H1 (cell line): ENCODE results near the gene CRX. TPM values are rescaled to one million over a fixed set of nuclear protein-coding genes. Genes with fewer than 3 reads are reported as not detected.
A peak's percentile ranks its signal among the peaks of the same experiment; 100 is the strongest.
"Not testable (repeated sequence)": the region's sequence is repeated elsewhere in the genome, so short reads cannot be mapped to it uniquely, and the experiment has no call there.

Experiments
- CTCF ChIA-PET: fragments of 300-600 bp; sonication (Branson Sonifier 250); formaldehyde crosslinking; loops from one replicate; lab custom pipeline; 2021; ENCODE audit not compliant: partially characterized antibody; lab: Charles Lee
- POLR2A ChIA-PET: fragments of 300-600 bp; sonication (Branson Sonifier 250); formaldehyde crosslinking; loops from one replicate; lab custom pipeline; 2021; ENCODE audit warnings: inconsistent platforms; ENCODE audit not compliant: partially characterized antibody; lab: Charles Lee
- DNase-seq, 2 experiments: peaks; one replicate each; pipeline versions ENCODE4 v3.0.0 to v3.0.0-alpha.2; 2010 to 2022; ENCODE audit warnings: low spot score in 2 of 2, low read depth in 1 of 2, mixed read lengths in 1 of 2
- FAIRE-seq: peaks from 2 replicates; lab custom pipeline; 2011; peaks lifted over from hg19 to GRCh38; lab: Jason Lieb, UNC
- H2AFZ ChIP-seq: 2 replicates; pipeline ENCODE4 v1.8.1; 2012; ENCODE audit warnings: low read length, inconsistent platforms
- H2AK5ac ChIP-seq: 2 replicates; pipeline ENCODE4 v1.6.1; 2013; ENCODE audit warnings: low read depth, low read length
- H2BK120ac ChIP-seq: replicated peaks from 2 replicates; pipeline ENCODE3; 2013; ENCODE audit warnings: low read depth, low read length, inconsistent platforms
- H2BK12ac ChIP-seq: 2 replicates; pipeline ENCODE4 v1.6.1; 2013; ENCODE audit warnings: low read depth, low read length
- H2BK15ac ChIP-seq: 2 replicates; pipeline ENCODE4 v1.6.1; 2013; ENCODE audit warnings: low read length
- H2BK20ac ChIP-seq: 2 replicates; pipeline ENCODE4 v1.6.1; 2013; ENCODE audit warnings: low read length
- H2BK5ac ChIP-seq: 2 replicates; pipeline ENCODE4 v1.6.1; 2013; ENCODE audit warnings: low read depth, low read length
- H3K14ac ChIP-seq: 2 replicates; pipeline ENCODE4 v1.6.1; 2013; ENCODE audit warnings: inconsistent platforms; ENCODE audit not compliant: insufficient read length
- H3K18ac ChIP-seq: 2 replicates; pipeline ENCODE4 v1.6.1; 2013; ENCODE audit warnings: low read length; ENCODE audit errors: extremely low read depth
- H3K23ac ChIP-seq: 2 replicates; pipeline ENCODE4 v1.6.1; 2013; ENCODE audit warnings: inconsistent platforms; ENCODE audit not compliant: insufficient read length
- H3K23me2 ChIP-seq: 2 replicates; pipeline ENCODE4 v1.6.1; 2013; ENCODE audit warnings: low read depth, low read length
- H3K27ac ChIP-seq: 2 replicates; pipeline ENCODE4 v1.6.1; 2011; ENCODE audit warnings: low read depth, low read length, inconsistent platforms
- H3K27me3 ChIP-seq, 4 experiments: replicated peaks in 1 of 4; 1 replicate in 1 of 4; 2 replicates in 3 of 4; pipeline versions ENCODE4 v1.6.1 to v1.8.1; 2011 to 2013; ENCODE audit warnings: low read length in 3 of 4, mild to moderate bottlenecking in 3 of 4, inconsistent platforms in 2 of 4, mixed read lengths in 2 of 4, moderate library complexity in 1 of 4; ENCODE audit not compliant: control insufficient read depth in 3 of 4, insufficient read depth in 3 of 4; ENCODE audit errors: extremely low read depth in 1 of 4
- H3K36me3 ChIP-seq, 4 experiments: 2 replicates each; pipeline versions ENCODE4 v1.6.1 to v1.8.1; 2011 to 2013; ENCODE audit warnings: mild to moderate bottlenecking in 4 of 4, low read length in 3 of 4, moderate library complexity in 2 of 4, control low read depth in 1 of 4, inconsistent platforms in 1 of 4; ENCODE audit not compliant: insufficient read depth in 4 of 4, control insufficient read depth in 2 of 4
- H3K4ac ChIP-seq: replicated peaks from 2 replicates; pipeline ENCODE3; 2013; ENCODE audit warnings: low read length, low read depth, mixed read lengths, inconsistent platforms; ENCODE audit not compliant: insufficient read length
- H3K4me1 ChIP-seq, 4 experiments: replicated peaks in 1 of 4; 1 replicate in 1 of 4; 2 replicates in 3 of 4; pipeline versions ENCODE4 v1.6.1 to v1.8.1; 2011 to 2013; ENCODE audit warnings: low read length in 3 of 4, inconsistent platforms in 2 of 4, mixed read lengths in 1 of 4; ENCODE audit not compliant: insufficient read depth in 4 of 4, control insufficient read depth in 3 of 4
- H3K4me2 ChIP-seq, 2 experiments: 2 replicates each; pipeline versions ENCODE4 v1.6.1 to v1.8.1; 2011 to 2013; ENCODE audit warnings: low read depth in 2 of 2, low read length in 2 of 2, control low read depth in 1 of 2, inconsistent platforms in 1 of 2, mild to moderate bottlenecking in 1 of 2; ENCODE audit not compliant: insufficient read depth in 1 of 2
- H3K4me3 ChIP-seq, 4 experiments: fragments of 200-600, 300-600 bp in 1 of 4; sonication (generic), shearing (Covaris generic), sonication (Bioruptor Twin) in 1 of 4; 2 replicates each; pipeline versions ENCODE4 v1.5.1 to v1.8.1; 2011 to 2016; ENCODE audit warnings: low read length in 4 of 4, low read depth in 3 of 4, control low read depth in 2 of 4, inconsistent platforms in 2 of 4, mild to moderate bottlenecking in 2 of 4, mixed read lengths in 1 of 4, moderate library complexity in 1 of 4; ENCODE audit not compliant: insufficient read depth in 2 of 4; ENCODE audit errors: extremely low read depth in 1 of 4
- H3K56ac ChIP-seq: replicated peaks from 2 replicates; pipeline ENCODE3; 2013; ENCODE audit warnings: low read depth, mild to moderate bottlenecking, mixed read lengths, low read length, inconsistent platforms; ENCODE audit not compliant: insufficient read length
- H3K79me1 ChIP-seq: 2 replicates; pipeline ENCODE4 v1.6.1; 2013; ENCODE audit warnings: low read depth, low read length, control low read depth
- H3K79me2 ChIP-seq, 2 experiments: 2 replicates each; pipeline versions ENCODE4 v1.6.1 to v1.8.1; 2012 to 2013; ENCODE audit warnings: low read length in 2 of 2, mild to moderate bottlenecking in 2 of 2, inconsistent platforms in 1 of 2; ENCODE audit not compliant: insufficient read depth in 2 of 2, control insufficient read depth in 1 of 2
- H3K9ac ChIP-seq, 4 experiments: replicated peaks in 1 of 4; 1 replicate in 1 of 4; 2 replicates in 3 of 4; pipeline versions ENCODE4 v1.6.1 to v1.8.1; 2011 to 2013; ENCODE audit warnings: low read depth in 3 of 4, low read length in 3 of 4, control low read depth in 2 of 4, mild to moderate bottlenecking in 2 of 4, moderate library complexity in 2 of 4, inconsistent platforms in 1 of 4; ENCODE audit errors: extremely low read depth in 1 of 4
- H3K9me3 ChIP-seq, 2 experiments: 2 replicates each; pipeline versions ENCODE4 v1.6.1 to v1.8.1; 2012 to 2013; ENCODE audit warnings: mild to moderate bottlenecking in 2 of 2, moderate library complexity in 2 of 2, control low read depth in 1 of 2, inconsistent platforms in 1 of 2, low read depth in 1 of 2, low read length in 1 of 2, mixed read lengths in 1 of 2; ENCODE audit not compliant: insufficient read depth in 2 of 2
- H4K20me1 ChIP-seq, 2 experiments: replicated peaks in 1 of 2; 2 replicates each; pipeline versions ENCODE3 to v1.8.1; 2011 to 2013; ENCODE audit warnings: inconsistent platforms in 2 of 2, low read length in 2 of 2, mild to moderate bottlenecking in 1 of 2; ENCODE audit not compliant: insufficient read depth in 2 of 2, control insufficient read depth in 1 of 2
- H4K5ac ChIP-seq: 2 replicates; pipeline ENCODE4 v1.6.1; 2013; ENCODE audit warnings: low read length, low read depth, mixed read lengths, inconsistent platforms; ENCODE audit not compliant: insufficient read length
- H4K8ac ChIP-seq: 2 replicates; pipeline ENCODE4 v1.8.0; 2013; ENCODE audit warnings: mild to moderate bottlenecking, moderate library complexity, low read length, inconsistent platforms; ENCODE audit not compliant: insufficient read depth; ENCODE audit errors: extremely low read depth
- H4K91ac ChIP-seq: replicated peaks from 2 replicates; pipeline ENCODE3; 2013; ENCODE audit warnings: low read length, mixed read lengths, inconsistent platforms; ENCODE audit not compliant: insufficient read length
- KDM1A ChIP-seq: fragments of 200-600, 300-600 bp; sonication (generic); IDR thresholded peaks from 2 replicates; pipeline ENCODE4 v1.7.1; 2016; ENCODE audit warnings: mild to moderate bottlenecking, low read length, borderline replicate concordance
- WGBS, 2 experiments: shearing (Covaris generic) in 1 of 2; methylation state at CpG; one replicate each; pipeline versions ENCODE4 v1.1.6 to v1.1.7; 2013 to 2015; ENCODE audit warnings: low lambda C conversion rate in 2 of 2, mixed read lengths in 2 of 2, inconsistent platforms in 1 of 2, low coverage in 1 of 2, missing lambda C conversion rate in 1 of 2; ENCODE audit not compliant: insufficient replicate concordance in 2 of 2, insufficient coverage in 1 of 2, insufficient read length in 1 of 2; ENCODE audit errors: extremely low coverage in 1 of 2, missing lambda C conversion rate in 1 of 2; 5-methylcytosine and 5-hydroxymethylcytosine counted together
- polyA plus RNA-seq, 7 experiments: library from polyadenylated mRNA; depleted of rRNA in 3 of 7; stranded (reverse) in 5 of 7; unstranded in 2 of 7; fragments of >200 nt in 5 of 7; fragments of 200-250 nt in 2 of 7; gene quantifications; 1 replicate in 5 of 7; 2 replicates in 1 of 7; 4 replicates in 1 of 7; pipeline versions ENCODE4 v1.2.1 to v1.2.3, GENCODE V29; 2011 to 2013; ENCODE audit warnings: missing spikeins in 2 of 7, mixed read lengths in 2 of 7
- total RNA-seq: library from RNA; stranded (reverse); fragmentation: NEBNext Ultra II Directional; extraction: Animal tissue kit (Norgen Biotek cat#: 25700); gene quantifications from 2 replicates; pipeline ENCODE4 v1.2.1, GENCODE V29; 2021

CRX gene
- total and polyA plus RNA-seq, 2 of the 8 experiments (the other 6 are each of a cell fraction or from before 2014, with no cell fraction given): 0.08 TPM; not detected in 1

DNA sequence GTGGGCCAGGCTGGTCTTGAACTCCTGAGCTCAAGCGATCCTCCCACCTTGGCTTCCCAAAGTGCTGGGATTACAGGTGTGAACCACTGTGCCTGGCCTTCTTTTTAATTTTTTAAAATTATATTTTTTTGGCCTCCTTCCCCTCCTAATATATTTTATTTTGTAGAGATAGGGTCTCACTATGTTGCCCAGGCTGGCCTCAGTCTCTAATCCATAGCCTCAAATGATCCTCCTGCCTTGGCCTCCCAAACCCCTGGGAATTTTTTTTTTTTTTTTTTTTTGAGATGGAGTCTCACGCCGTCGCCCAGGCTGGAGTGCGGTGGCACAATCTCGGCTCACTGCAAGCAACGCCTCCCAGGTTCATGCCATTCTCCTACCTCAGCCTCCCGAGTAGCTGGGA is 5.5 kb upstream of the CRX start:
- POLR2A ChIA-PET, H3K79me1 ChIP-seq, H4K20me1 ChIP-seq, H3K4me3 ChIP-seq, H3K56ac ChIP-seq, H3K9me3 ChIP-seq, H3K4me1 ChIP-seq, H4K91ac ChIP-seq, H2BK12ac ChIP-seq, H2AK5ac ChIP-seq, H2BK5ac ChIP-seq, DNase-seq, H3K4ac ChIP-seq, H3K9ac ChIP-seq, H2BK15ac ChIP-seq, H4K8ac ChIP-seq, H3K36me3 ChIP-seq, H2AFZ ChIP-seq, FAIRE-seq, H2BK20ac ChIP-seq, H3K14ac ChIP-seq, H3K23me2 ChIP-seq, H3K18ac ChIP-seq, H2BK120ac ChIP-seq, H3K4me2 ChIP-seq, H3K79me2 ChIP-seq, H3K23ac ChIP-seq, H3K27me3 ChIP-seq, H4K5ac ChIP-seq, H3K27ac ChIP-seq: not testable (repeated sequence)
- CTCF ChIA-PET: interaction anchor here (0.6 to 4.0 kb wide), 9 partner anchors 9 to 48 kb away, joined by 3 to 31 read pairs (median 6); no protein-coding TSS in a partner anchor
- WGBS, 2 experiments: 80% methylated on average over 7 of the region's 8 CpGs; no CpG with 5 or more reads in 1 of the 2 experiments
- 0 out of 2 replicates have a peak, but pooled peaks have one; percentile 16 for TF ChIP-seq KDM1A

DNA sequence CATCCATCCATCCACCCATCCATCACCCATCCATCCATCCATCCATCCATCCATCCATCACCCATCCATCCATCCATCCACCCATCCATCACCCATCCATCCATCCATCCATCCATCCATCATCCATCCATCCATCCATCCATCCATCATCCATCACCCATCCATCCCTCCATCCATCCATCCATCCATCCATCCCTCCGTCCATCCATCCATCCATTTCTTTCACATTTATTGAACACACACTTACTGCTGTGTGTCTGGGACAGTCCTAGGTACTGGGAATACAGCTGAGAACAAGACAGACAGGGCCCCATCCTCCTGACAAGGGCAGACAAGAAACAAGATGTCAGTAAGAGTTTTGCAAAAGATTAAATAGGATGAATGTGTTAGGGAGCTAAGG is 3.5 kb upstream of the CRX start:
- H4K20me1 ChIP-seq, H2BK15ac ChIP-seq, H3K14ac ChIP-seq, H3K4me3 ChIP-seq, H3K79me1 ChIP-seq, H3K79me2 ChIP-seq, H4K91ac ChIP-seq, H3K4me2 ChIP-seq, H3K9me3 ChIP-seq, POLR2A ChIA-PET, H2BK5ac ChIP-seq, H3K27me3 ChIP-seq, H3K36me3 ChIP-seq, DNase-seq, H2BK120ac ChIP-seq, H4K8ac ChIP-seq, H2BK20ac ChIP-seq, H3K23ac ChIP-seq, H3K18ac ChIP-seq, H3K9ac ChIP-seq, H2BK12ac ChIP-seq, H4K5ac ChIP-seq, H3K27ac ChIP-seq, FAIRE-seq, H3K23me2 ChIP-seq, H3K4ac ChIP-seq, H3K56ac ChIP-seq, H2AFZ ChIP-seq: not testable (repeated sequence)
- peaks cover 0 to 19% (median 11%) of the 10 kb centered on the region in 4 experiments; a peak in 6 of 7 replicates for H3K4me1 ChIP-seq
- 0 out of 2 replicates have a peak overlapping the region, but pooled peaks have one; percentile 2 for H2AK5ac ChIP-seq
- CTCF ChIA-PET: interaction anchor here (1.3 to 2.3 kb wide), 3 partner anchors 31 to 53 kb away, joined by 8 to 9 read pairs (median 8); no protein-coding TSS in a partner anchor
- 87% methylated on average over 1 of the region's 1 CpG; no CpG with 5 or more reads in 1 of the 2 experiments for WGBS, 2 experiments
